HCT116 (cell line): Measurements from ENCODE around the gene CTR9.

Experiments used
- CEBPB ChIP-seq: IDR thresholded peaks from 2 replicates; pipeline ENCODE4 v1.6.1; 2012; ENCODE audit warnings: low read depth
- POLR2AphosphoS5 ChIP-seq: IDR thresholded peaks from 2 replicates; pipeline ENCODE4 v1.6.1; 2011; ENCODE audit warnings: mild to moderate bottlenecking, low read depth, low read length, moderate library complexity
- RAD21 ChIP-seq: IDR thresholded peaks from 2 replicates; pipeline ENCODE4 v1.6.1; 2012; ENCODE audit warnings: low read depth, mild to moderate bottlenecking
- SIN3A ChIP-seq: IDR thresholded peaks from 2 replicates; pipeline ENCODE4 v1.6.1; 2012; ENCODE audit warnings: low read depth
- ZFX ChIP-seq: fragments of 450-650 bp; IDR thresholded peaks from 2 replicates; pipeline ENCODE4 v1.6.1; 2017
- TF ChIP-seq, protein P1 (sequence below), 3 experiments: fragments of 200-600 bp in 1 of 3; sonication (generic) in 1 of 3; IDR thresholded peaks in 2 of 3; conservative IDR thresholded peaks in 1 of 3; 2 replicates each; pipeline ENCODE4 v1.5.1; 2012 to 2017; ENCODE audit warnings: low read depth in 2 of 3, low read length in 2 of 3, antibody characterized with exemption in 1 of 3, borderline replicate concordance in 1 of 3, control low read depth in 1 of 3, mild to moderate bottlenecking in 1 of 3, mixed read lengths in 1 of 3, mixed run types in 1 of 3, moderate library complexity in 1 of 3; ENCODE audit not compliant: insufficient read depth in 1 of 3

DNA sequence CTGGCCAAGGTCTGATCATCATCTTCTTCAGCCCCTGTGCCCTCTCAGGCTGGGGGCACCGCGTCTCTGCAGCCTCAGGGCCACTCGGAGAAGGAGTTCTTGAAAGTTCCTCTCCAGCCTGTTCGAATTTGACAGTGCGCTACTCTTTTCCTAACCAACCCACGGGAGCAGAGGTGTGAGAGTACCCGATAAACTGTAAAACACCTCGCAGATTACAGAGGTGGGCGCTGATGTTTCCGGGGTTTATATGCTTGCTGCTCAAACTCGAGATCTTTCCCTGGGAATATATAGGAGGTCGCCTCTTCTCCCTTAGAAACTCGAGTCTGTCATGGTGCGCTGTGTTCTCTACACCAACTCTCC lies 515 bp downstream of the CTR9 start:
- TF ChIP-seq, protein P1, sequence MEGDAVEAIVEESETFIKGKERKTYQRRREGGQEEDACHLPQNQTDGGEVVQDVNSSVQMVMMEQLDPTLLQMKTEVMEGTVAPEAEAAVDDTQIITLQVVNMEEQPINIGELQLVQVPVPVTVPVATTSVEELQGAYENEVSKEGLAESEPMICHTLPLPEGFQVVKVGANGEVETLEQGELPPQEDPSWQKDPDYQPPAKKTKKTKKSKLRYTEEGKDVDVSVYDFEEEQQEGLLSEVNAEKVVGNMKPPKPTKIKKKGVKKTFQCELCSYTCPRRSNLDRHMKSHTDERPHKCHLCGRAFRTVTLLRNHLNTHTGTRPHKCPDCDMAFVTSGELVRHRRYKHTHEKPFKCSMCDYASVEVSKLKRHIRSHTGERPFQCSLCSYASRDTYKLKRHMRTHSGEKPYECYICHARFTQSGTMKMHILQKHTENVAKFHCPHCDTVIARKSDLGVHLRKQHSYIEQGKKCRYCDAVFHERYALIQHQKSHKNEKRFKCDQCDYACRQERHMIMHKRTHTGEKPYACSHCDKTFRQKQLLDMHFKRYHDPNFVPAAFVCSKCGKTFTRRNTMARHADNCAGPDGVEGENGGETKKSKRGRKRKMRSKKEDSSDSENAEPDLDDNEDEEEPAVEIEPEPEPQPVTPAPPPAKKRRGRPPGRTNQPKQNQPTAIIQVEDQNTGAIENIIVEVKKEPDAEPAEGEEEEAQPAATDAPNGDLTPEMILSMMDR (IDR thresholded peaks at IDR 0.05 in 2 of 3, conservative IDR thresholded peaks at IDR 0.05 in 1 of 3; ENCODE audit: borderline replicate concordance in 1 of 3, insufficient read depth in 1 of 3, low read depth in 2 of 3, low read length in 2 of 3): no peak
- TF ChIP-seq ZFX (no peak), CEBPB (no peak), POLR2AphosphoS5 (no peak), SIN3A (no peak), RAD21 (no peak)
